Activated CD8-positive, alpha-beta memory T cell treated with anti-CD3 and anti-CD28 coated beads for 1 hour (primary cell): Measurements from ENCODE around the gene RAD51AP2.
"Not testable (repeated sequence)": the region's sequence is repeated elsewhere in the genome, so short reads cannot be mapped to it uniquely, and the experiment has no call there.

Experiments
- DNase-seq, 2 donors: peaks; one replicate each; pipeline ENCODE4 v3.0.0-alpha.2; 2020; ENCODE audit warnings: low read depth in 1 of 2; ENCODE audit errors: extremely low read depth in 1 of 2

The RAD51AP2 gene

DNA sequence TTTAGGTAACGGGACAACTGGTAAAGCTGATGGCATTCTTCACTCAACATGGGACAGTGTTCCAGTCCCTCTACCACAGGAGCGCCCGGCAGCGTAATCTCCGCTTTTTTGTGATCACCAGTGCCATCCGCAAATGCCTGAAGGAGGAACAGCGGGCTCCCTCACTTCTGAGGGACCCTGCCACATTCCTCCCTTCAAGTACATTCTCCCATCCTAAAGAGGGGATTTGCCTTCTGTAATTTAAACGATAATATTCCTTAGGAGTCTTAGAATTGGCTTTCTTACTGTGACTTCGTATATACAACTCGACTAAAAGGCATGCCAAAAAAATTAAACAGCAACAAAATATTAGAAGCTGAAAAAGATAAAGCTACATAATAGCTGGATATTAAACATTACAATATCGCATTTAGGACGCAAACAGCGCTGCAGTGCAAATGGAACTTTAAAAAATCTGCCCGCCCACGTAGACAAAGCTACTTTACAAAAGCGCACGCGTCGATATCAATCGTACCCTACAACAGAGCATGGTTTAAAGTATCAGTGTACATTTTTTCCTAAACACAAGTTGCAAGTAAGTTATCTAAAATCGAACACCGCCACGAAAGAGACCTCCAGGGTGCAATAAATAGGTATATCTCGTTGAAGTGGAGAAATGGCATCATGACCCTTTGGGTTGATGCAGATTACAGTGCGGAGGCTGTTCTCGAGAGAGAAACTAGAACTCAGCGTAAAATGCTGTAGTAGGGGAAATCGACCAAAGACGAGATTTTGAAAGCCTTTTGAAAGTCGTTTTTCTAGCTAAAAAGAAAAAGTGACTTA, 20.0 kb upstream of the RAD51AP2 start:
- DNase-seq = no peak

DNA sequence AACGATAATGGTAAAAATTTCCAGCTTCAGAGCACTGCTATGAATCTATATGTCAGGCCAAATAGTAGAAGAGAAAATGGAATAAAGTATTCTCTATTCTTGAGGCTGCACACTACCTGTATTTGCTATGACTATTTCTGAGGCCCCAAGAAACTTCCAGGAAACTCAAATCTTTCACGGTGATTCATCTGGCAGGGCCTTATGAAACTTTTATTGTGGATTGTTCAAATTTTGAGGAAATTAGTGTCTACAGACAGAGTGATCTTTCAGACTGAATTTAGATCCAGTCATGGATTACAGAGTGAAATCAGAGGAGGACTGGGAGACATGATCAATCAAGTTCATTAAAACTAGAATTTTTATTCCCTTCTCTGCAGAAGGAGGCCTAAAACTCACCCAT, 18.2 kb upstream of the RAD51AP2 start:
- no peak for DNase-seq

DNA sequence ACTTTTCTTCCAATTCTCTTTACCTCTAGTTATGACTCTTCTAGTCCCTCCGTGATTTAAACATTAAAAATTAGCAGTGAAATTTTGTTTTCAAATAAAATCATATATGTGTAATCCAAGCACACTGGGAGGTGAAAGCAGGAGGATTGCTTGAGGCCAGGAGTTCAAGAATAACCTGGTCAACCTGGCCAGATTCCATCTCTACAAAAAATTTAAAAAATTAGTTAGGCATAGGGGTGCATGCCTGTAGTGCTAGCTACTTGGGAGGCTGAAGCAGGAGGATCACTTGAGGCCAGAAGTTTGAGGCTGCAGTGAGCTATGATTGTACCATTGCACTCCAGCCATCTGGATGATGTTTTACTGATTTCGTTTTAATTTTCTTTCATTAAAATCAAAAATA, 15.3 kb upstream of the RAD51AP2 start:
- no peak for DNase-seq

DNA sequence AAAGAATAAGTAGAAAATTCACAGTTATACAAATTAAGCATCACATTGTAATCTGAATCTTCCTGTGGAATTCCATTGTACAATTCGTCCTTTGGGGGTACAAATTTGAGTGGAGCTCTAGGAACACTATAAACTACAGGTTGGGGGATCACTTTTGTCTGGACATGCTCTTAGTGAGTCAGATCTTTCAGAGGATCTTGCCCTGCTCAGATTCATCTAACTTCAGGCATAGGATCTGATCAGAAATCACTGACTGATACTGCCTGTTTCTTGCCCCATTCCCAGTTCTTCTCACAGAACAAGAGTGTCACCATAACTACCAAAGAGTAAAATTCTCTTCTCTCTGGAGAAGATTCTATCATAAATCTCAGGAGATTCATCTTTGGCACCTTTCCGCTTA, 11.5 kb upstream of the RAD51AP2 start:
- no peak for DNase-seq

DNA sequence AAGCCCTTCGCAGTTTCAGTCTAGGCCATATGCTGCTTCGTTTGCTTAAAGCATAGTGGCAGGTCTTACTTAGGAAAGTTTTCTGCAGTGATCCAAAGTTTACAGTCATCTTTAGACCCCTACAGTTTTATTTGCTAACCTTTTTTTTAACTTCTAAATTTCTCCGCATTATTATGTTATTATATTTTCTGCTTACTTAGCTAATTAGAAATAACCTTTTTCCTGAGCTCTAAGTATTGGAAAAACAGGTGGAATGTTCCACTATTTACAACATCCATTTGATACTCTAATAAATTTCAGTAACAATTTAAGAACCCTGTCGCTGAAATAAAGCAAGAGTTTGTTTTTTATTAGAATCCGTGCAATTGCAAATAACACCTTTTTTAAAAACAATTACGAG, 4.1 kb upstream of the RAD51AP2 start:
- no peak for DNase-seq

DNA sequence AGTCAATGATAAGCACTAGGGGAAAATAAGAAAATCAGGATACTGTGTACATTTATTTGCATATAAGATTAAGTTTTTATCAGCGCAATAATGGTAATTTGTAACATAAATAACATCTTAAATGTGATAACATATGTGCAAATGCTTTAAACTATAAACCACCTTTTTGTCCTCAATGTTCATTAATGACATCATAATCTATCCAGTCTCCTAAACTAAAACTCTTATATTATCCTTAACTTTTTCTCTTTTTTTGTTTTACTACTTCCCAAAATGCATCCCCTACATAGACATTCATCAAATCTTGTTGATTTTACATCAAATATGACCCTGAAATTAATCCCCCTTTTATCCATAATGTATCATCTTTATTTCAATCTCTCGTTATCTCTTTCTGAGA, 3.4 kb upstream of the RAD51AP2 start:
- no peak for DNase-seq

DNA sequence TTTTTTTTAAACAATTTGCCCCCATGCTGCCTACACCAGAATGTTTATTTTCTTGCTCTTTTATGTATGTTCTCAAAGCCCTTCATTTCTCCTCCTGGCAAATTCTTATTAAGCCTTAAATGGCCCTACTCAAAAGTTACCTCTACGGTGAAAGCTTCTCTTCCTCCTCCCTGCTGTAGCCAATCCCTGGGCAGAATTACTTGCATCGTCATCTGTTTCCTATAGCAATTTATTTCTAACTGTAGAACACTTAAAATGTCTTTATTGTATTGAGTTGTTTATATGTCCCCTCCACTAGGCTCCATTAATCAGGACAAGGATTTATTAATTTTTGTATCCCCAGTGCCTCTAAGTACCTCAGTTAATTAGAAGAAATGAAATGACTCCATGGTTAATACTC, 2.5 kb upstream of the RAD51AP2 start:
- DNase-seq = no peak

DNA sequence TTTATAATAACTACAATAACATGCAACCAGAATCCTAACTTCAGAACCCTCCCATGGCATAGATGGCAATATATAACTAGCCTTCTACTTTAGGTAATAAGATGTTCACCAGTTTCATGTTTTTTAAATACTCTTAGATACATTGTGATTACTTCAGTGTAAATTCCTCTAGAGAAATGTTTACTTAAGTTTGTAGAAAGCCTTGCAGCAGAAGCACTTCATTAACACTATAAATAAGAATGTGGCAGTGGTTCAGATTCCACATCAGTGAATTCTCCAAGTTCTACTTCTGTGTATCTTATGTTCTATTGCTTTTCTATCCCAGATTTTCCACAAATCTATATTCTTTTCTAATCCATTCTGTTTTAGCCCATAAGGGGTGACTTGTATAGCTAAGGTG, 1.2 kb upstream of the RAD51AP2 start:
- no peak for DNase-seq

DNA sequence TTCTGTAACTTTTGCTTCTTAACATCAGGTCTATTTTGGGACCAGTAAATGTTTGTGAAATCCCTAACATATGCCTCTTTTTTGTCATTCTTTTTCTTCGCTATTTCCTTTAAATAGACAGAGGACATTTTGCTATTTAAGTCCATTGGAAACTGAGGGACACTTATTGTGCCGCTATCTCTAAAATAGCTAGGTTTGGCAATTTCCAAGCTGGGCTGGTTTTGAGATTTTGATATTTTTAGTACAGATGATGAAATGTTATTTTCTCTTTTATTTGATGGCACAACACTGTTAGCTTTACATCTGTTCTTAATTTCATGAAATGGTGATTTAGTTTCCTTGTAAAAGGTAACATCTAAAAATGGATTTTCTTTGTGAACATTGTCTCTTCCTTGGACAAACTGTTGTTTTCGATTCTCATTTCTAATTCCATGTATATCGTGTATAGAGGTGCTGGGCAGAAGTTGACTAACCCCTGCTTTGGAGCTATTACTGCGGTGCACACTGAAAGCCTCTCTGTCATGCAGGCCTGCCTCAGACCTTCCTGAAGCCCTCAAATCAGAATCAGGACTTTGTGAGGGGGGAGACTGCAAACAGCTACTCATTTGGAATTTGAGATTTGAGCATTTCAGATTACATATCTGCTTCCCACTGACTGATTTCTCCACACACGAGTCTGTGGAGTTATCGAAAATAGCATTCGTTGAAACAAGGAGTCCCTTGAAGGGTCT, 594 bp downstream of the RAD51AP2 start:
- DNase-seq = no peak

DNA sequence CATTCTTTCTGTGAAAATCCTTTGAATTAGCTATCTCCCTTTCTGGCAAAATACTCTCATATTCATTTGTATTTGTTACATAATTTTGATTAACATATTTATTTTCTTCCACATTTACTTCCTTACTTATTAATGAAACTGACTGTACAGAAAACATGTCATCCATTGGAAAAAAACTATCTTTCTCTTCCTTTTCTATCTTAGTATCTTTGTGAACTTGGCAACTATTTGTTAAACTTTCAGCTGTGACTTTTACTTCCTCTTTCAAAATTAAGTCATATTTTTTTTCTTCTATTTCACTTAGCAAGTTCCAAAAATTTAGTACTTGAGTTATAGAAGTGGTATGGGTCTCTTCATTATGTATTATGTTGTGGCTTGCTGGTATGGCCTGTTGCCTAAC, 2.6 kb downstream of the RAD51AP2 start:
- no peak for DNase-seq

DNA sequence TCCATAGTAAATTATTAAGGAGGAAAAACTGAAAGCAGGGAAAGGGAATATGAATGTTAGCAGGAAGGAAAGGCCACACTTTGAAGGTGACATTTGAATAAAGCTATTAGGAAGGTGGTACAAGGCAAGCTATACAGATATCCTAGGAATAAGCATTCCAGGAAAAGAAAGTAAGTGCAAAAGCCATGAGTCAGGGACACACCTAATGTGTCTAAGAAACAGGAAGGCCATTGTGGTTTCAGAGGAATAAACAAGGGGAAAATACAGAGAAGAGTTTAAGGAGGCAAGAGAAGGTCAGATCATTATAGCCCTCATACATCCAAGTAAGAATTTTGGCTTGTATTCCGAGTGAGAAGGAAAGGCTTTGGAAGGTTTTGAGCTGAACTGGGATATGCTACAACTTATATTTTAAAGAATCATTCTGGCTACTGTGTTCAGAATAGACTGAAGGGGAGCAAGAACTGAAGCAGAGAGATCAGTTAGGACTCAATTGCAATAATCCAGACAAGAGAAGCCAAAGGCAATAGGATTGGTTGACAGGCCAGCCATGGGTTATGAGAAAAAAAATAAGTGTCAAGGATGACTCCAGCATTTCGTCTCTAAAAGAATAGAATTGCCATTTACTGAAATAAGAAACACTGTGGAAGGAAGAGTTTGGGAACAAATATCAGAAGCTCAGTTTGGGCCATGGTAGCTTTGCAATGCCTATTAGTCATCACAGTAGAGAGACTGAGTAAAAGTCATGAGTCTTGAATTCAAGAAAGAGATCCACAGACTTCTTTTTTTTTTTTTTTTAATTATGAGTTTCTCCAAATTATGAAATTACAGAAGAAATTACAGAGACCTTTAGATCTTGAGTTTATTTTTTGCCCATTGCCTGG, 11.3 kb downstream of the RAD51AP2 start:
- DNase-seq = no peak

DNA sequence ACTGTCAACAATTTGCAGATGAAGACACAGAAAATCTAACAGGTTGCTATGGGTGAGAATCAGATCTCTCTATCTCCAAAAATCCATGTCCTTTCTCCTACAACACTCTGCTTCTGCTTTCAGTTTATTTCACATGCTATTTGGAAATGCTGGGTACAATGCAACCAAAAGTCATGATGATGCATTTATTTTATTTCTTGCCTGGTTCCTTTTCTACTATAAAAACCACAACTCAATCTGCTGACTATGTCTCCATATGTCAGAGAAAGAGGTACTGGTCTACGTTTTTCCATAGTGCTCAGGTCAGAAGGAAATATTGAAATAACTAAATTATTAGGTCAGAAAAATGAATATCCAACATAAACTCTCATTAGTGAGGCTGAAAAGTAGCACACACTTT, 20.5 kb downstream of the RAD51AP2 start:
- no peak for DNase-seq

DNA sequence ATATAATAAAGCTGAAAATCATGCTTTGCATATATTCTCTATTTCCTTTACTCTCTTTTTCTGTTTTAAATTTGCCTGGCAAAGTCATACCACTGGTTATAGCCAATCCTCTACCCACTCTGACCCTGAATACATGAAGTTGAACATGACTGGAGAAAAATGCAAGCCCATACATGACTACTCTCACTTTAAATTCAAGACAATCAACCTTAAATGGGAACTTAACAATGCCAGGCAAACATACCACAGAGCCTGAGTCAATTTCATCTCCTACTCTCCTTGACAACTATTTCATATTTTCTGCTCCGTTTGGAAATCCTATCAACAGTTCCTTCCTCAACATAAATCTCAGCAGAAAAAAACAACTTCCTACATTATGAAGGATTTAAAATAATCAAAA, 22.6 kb downstream of the RAD51AP2 start:
- DNase-seq = no peak

DNA sequence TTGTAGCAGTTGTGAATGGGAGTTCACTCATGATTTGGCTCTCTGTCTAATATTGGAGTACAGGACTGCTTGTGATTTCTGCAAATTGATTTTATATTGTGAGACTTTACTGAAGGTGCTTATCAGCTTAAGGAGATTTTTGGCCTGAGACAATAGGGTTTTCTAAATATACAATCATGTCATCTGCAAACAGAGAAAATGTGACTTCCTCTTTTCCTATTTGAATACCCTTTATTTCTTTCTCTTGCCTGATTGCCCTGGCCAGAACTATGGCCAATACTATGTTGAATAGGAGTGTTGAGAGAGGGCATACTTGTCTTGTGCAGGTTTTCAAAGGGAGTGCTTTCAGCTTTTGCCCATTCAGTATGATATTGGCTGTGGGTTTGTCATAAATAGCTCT, 28.1 kb downstream of the RAD51AP2 start:
- not testable (repeated sequence) for DNase-seq

DNA sequence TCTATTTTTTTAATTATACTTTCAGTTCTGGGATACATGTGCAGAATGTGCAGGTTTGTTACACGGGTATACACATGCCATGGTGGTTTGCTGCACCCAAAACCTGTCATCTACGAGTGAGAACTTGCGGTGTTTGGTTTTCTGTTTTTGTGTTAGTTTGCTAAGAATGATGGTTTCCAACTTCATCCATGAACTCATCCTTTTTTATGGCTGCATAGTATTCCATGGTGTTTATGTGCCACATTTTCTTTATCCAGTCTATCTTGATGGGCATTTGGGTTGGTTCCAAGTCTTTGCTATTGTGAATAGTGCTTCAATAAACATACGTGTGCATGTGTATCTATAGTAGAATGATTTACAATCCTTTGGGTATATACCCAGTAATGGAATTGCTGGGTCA, 29.6 kb downstream of the RAD51AP2 start:
- not testable (repeated sequence) for DNase-seq

DNA sequence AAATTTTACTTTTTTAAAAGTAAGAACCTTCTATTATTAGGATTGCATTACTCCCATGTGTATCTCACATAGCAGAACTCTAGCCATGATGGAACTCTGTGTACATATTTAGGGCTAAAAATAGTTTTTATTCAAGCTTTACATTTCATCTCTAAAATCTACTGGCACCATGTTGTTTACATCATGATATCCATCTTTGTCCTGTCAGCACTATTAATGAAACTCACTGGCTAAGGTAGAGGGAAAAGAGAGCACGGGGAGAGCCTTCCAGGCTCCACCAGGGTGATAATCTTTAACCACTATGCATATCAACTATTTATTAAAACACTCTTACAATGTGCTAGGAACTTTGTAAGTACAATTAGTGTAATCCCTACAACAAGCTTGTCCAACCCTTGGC, 34.7 kb downstream of the RAD51AP2 start:
- no peak for DNase-seq

DNA sequence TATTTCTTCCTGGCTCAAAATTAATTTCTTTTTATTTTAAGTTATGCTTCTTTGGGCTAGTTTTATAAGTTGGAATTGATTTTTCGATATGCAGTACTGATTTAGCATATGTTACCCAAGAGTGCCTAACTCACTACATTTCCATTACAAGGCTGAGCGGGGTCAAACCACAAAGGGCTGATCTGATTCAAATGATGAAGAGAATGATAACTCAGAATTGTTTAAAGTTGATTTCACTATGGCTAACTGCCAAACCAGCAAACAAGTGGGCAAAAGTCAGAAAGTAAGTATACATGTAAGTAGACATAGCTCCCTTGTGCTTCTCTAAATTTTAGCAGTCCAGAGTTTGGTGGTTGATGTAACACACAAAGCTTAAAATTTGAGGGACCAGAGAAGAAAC, 35.6 kb downstream of the RAD51AP2 start:
- no peak for DNase-seq

DNA sequence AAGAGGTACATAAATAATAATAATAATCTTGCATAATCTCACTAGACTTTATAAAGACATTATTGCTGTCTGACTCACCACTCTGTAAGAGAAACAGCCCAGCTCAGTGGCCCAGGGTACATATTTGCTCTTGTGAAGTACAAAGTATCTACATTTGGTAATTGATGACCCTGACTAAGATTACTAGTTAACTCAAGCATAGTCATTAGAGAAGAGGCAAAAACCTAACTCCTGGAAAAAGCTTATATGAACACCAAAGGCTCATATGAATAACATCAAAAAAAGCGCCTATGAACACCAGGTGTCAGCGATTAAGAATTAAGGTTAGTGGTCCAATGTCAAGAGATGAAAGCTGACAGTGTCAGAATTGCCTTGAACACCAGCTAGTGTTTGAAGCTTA, 38.4 kb downstream of the RAD51AP2 start:
- no peak for DNase-seq

DNA sequence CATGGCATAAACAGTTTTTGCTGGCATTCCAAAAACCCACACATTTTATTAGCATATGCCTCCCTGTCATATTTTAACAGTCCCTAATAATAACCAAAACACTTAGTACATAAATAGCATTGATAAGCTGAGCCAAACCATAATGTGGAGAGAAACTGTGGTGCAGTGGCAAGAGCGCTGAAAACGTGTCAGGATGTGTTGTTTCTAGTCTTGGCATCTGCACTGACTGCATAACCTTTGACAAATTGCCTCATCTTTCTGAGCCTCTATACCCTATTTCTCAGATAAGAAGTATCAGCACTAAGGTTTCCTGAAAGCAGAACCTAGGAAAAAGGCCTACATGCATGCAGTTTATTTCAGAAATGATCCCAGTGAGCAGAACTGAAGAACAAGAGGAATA, 41.4 kb downstream of the RAD51AP2 start:
- DNase-seq = no peak

DNA sequence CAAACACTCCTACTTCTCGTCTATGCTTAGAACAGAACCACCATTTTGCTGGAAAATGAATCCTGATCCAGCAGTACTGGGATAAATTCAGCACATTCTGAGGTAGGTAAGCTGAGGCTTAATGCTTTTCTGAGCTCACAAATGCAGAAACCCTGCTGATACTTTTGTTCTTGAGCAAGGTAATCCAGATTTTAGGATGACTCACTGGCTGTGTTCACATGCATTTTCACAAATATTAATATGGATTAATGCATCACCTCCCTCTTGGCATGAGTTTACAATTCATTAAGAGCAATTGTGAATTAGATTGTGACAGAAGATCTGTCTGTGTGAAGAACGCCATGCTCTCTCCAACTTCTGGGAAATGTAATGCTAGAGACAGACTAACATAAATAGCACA, 42.2 kb downstream of the RAD51AP2 start:
- no peak for DNase-seq

DNA sequence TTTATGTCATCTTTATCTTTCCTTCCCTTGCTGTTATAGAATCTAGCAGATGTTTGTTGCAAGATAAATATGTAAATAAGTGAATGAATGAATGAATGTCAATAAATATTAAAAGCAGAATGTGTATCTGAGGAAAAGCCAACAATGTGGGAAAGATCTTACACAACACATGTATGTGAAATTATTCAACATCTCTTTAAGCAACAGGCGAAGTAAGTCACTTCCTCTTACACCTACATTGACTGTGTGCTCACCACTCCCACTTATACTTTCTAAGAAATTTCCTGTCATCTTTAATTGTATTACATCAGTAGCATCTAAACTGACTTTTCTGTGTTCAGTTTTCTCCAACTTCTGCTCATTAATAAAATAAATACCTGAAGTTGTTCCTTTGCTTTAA, 43.0 kb downstream of the RAD51AP2 start:
- no peak for DNase-seq

DNA sequence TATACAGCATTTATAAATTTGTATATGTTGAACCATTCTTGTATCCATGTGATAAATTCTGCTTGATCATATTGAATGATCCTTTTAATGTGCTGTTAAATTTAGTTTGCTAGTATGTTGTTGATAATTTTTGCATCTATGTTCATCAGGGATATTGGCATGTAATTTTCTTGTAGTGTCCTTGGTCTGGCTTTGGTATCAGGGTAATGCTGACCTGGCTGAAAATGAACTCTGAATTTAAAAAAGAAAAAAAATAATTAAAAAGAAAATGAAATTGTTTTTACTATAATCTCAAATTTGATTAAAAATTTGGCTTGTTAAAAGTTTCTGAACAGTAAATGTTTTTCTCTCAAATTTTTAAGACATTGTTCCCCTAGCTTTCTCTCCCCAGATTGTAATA, 46.3 kb downstream of the RAD51AP2 start:
- DNase-seq = no peak
